Measurements from ENCODE around the gene NEURL1B. TPM values are rescaled to one million over a fixed set of nuclear protein-coding genes. Genes with fewer than 3 reads are reported as not detected.

Gene NEURL1B
- total RNA-seq, 1 experiment from 2014 or later: 15.4 TPM

- DNase-seq (ENCODE audit: low read depth in 1 of 2, low spot score in 2 of 2): peak; percentile 95
- Histone ChIP-seq H3K4me1 (replicated peaks) (peaks cover 39% of the 10 kb centered on the region), H3K27me3 (replicated peaks) (no peaks in the 10 kb centered on the region), H3K27ac (peak overlapping the region; percentile 98), H3K36me3 (no peaks in the 10 kb centered on the region), H3K4me3 (no peak overlapping the region), H3K9me3 (replicated peaks) (no peaks in the 10 kb centered on the region)
Measured at GRCh38 chr5:172733131-172733973, 92.3 kb downstream of the NEURL1B start.

GRCh38 chr5:172733974-172734346, 92.9 kb downstream of the NEURL1B start:
- Histone ChIP-seq H3K4me1 (replicated peaks) (peaks cover 39% of the 10 kb centered on the region), H3K27ac (peak overlapping the region; percentile 98), H3K27me3 (replicated peaks) (no peaks in the 10 kb centered on the region), H3K36me3 (no peaks in the 10 kb centered on the region), H3K9me3 (replicated peaks) (no peaks in the 10 kb centered on the region), H3K4me3 (no peak overlapping the region)
- DNase-seq (ENCODE audit: low read depth in 1 of 2, low spot score in 2 of 2): no peak

- Histone ChIP-seq H3K27ac (no peak overlapping the region), H3K36me3 (no peaks in the 10 kb centered on the region), H3K4me3 (no peak overlapping the region), H3K27me3 (replicated peaks) (no peaks in the 10 kb centered on the region), H3K9me3 (replicated peaks) (no peaks in the 10 kb centered on the region), H3K4me1 (replicated peaks) (peaks cover 41% of the 10 kb centered on the region)
- no peak for DNase-seq (ENCODE audit: low read depth in 1 of 2, low spot score in 2 of 2)
Measured at GRCh38 chr5:172735141-172735831, 94.2 kb downstream of the NEURL1B start.

GRCh38 chr5:172736508-172737135, 95.6 kb downstream of the NEURL1B start:
- H3K27ac ChIP-seq: no peak overlapping the region
- DNase-seq (ENCODE audit: low read depth in 1 of 2, low spot score in 2 of 2): no peak

GRCh38 chr5:172739375-172739774, 98.3 kb downstream of the NEURL1B start:
- Histone ChIP-seq H3K36me3 (no peaks in the 10 kb centered on the region), H3K4me3 (no peak overlapping the region), H3K27me3 (replicated peaks) (no peaks in the 10 kb centered on the region), H3K4me1 (replicated peaks) (peaks cover 39% of the 10 kb centered on the region), H3K27ac (no peak overlapping the region), H3K9me3 (replicated peaks) (no peaks in the 10 kb centered on the region)
- DNase-seq (ENCODE audit: low read depth in 1 of 2, low spot score in 2 of 2): no peak

More at GRCh38 chr5:172736508-172737135, 95.6 kb downstream of the NEURL1B start:
- Histone ChIP-seq H3K36me3 (no peaks in the 10 kb centered on the region), H3K4me3 (no peak overlapping the region), H3K4me1 (replicated peaks) (peaks cover 54% of the 10 kb centered on the region), H3K9me3 (replicated peaks) (no peaks in the 10 kb centered on the region), H3K27me3 (replicated peaks) (no peaks in the 10 kb centered on the region)

GRCh38 chr5:172740428-172741205, 99.6 kb downstream of the NEURL1B start:
- H3K9me3 ChIP-seq (replicated peaks): no peaks in the 10 kb centered on the region

More at GRCh38 chr5:172740428-172741205, 99.6 kb downstream of the NEURL1B start:
- Histone ChIP-seq H3K27me3 (replicated peaks) (no peaks in the 10 kb centered on the region), H3K36me3 (no peaks in the 10 kb centered on the region), H3K27ac (peak overlapping the region; percentile 90), H3K4me1 (replicated peaks) (peaks cover 34% of the 10 kb centered on the region), H3K4me3 (no peak overlapping the region)
- DNase-seq (ENCODE audit: low read depth in 1 of 2, low spot score in 2 of 2): peak; percentile 78 to 93

Other genes with a start within 250 kb of the NEURL1B start
- gene SH3PXD2B, start 186.7 kb upstream of the NEURL1B start, total RNA-seq (2014; rRNA removed; shearing (Covaris generic)): 23.2 and 32.3 TPM in 2 replicates
- 322 and 475 TPM in 2 replicates for gene DUSP1, start 129.9 kb downstream of the NEURL1B start, total RNA-seq (2014; rRNA removed; shearing (Covaris generic))
- gene ERGIC1, start 193.0 kb downstream of the NEURL1B start, total RNA-seq (2014; rRNA removed; shearing (Covaris generic)): 115 and 202 TPM in 2 replicates